ENCODE results near the gene APOL6. TPM values are rescaled to one million over a fixed set of nuclear protein-coding genes. Genes with fewer than 3 reads are reported as not detected.

The APOL6 gene
- total and polyA plus RNA-seq, 10 of the 15 experiments (the other 5 are each of a cell fraction or from before 2014, with no cell fraction given), result 4.3 to 22.9 (median 9.3) TPM

- no TSS peak for BruUV-seq (replicated peaks)
Measured at GRCh38 chr22:35610741-35611140, 37.5 kb upstream of the APOL6 start.

More at GRCh38 chr22:35610741-35611140, 37.5 kb upstream of the APOL6 start:
- RAD21 ChIA-PET (ENCODE audit: unreplicated experiment), result no interaction called here
- CTCF ChIA-PET, result interaction anchor here (0.6 to 1.9 kb wide), 6 partner anchors 13 to 514 kb away, joined by 3 to 6 read pairs (median 4); no protein-coding TSS in a partner anchor
- no peak for DNase-seq (ENCODE audit: low read depth, low spot score)
- SMC1A ChIA-PET (ENCODE audit: uncharacterized antibody, unreplicated experiment), result interaction anchor here (1.1 to 1.7 kb wide), 2 partner anchors 10 to 17 kb away, joined by 3 to 6 read pairs; no protein-coding TSS in a partner anchor
- in situ Hi-C loops (cut with MboI), result no loop called here
- Histone ChIP-seq H3K27me3 (replicated peaks in 1 of 2; ENCODE audit: control insufficient read depth in 2 of 2, insufficient read depth in 2 of 2, low read length in 1 of 2) (peaks cover 4% of the 10 kb centered on the region in 2 experiments; a peak in 2 of 4 replicates), H4K20me1 (ENCODE audit: control insufficient read depth, insufficient read depth) (peaks cover 3% of the 10 kb centered on the region; the same call in 1 of the 2 replicates), H3K9me3 (replicated peaks; ENCODE audit: control insufficient read depth, insufficient read depth, low read length) (no peaks in the 10 kb centered on the region), H2AFZ (ENCODE audit: control insufficient read depth, low read depth, low read length) (no peak overlapping the region), H3K4me3 (no peak overlapping the region), H3K27ac (ENCODE audit: control insufficient read depth, insufficient read depth) (no peak overlapping the region), H3K4me2 (ENCODE audit: control insufficient read depth, insufficient read depth) (no peak overlapping the region), H3K4me1 (ENCODE audit: control insufficient read depth, insufficient read depth, low read length) (peaks cover 10% of the 10 kb centered on the region; the same call in 1 of the 2 replicates), H3K36me3 (ENCODE audit: control insufficient read depth in 2 of 2, insufficient read depth in 2 of 2, low read length in 1 of 2) (no peaks in the 10 kb centered on the region), H3K79me2 (ENCODE audit: control insufficient read depth, insufficient read depth, low read length) (no peaks in the 10 kb centered on the region), H3K9ac (ENCODE audit: control insufficient read depth, insufficient read depth, low read length) (no peak overlapping the region)
- FAIRE-seq, result no peak
- intact Hi-C loops (cut with micrococcal nuclease; ENCODE audit: unreplicated experiment), result no loop called here
- 40% methylated on average over 10 of the region's 10 CpGs for WGBS (ENCODE audit: insufficient coverage, insufficient replicate concordance, low lambda C conversion rate, missing lambda C conversion rate)
- ATAC-seq, result no peak
- POLR2A ChIA-PET, result no interaction called here
- TF ChIP-seq SMAD1 (IDR thresholded peaks at IDR 0.05; ENCODE audit: low read depth, partially characterized antibody) (no peak), SP1 (IDR thresholded peaks at IDR 0.05; ENCODE audit: low read depth, low read length) (no peak), SIN3A (IDR thresholded peaks at IDR 0.05; ENCODE audit: low read depth, low read length) (no peak), HCFC1 (IDR thresholded peaks at IDR 0.05; ENCODE audit: low read length) (no peak), BCLAF1 (IDR thresholded peaks at IDR 0.05) (no peak), TARDBP (IDR thresholded peaks at IDR 0.05; ENCODE audit: borderline replicate concordance) (no peak)
- TF ChIP-seq, protein P1, sequence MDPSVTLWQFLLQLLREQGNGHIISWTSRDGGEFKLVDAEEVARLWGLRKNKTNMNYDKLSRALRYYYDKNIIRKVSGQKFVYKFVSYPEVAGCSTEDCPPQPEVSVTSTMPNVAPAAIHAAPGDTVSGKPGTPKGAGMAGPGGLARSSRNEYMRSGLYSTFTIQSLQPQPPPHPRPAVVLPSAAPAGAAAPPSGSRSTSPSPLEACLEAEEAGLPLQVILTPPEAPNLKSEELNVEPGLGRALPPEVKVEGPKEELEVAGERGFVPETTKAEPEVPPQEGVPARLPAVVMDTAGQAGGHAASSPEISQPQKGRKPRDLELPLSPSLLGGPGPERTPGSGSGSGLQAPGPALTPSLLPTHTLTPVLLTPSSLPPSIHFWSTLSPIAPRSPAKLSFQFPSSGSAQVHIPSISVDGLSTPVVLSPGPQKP (IDR thresholded peaks at IDR 0.05; ENCODE audit: low read depth, low read length), result no peak
